Astrocyte of the cerebellum (primary cell): ENCODE data around the gene USP49.

Experiments used
- DNase-seq: peaks from one replicate; pipeline ENCODE4 v3.0.0-alpha.2; 2011; ENCODE audit warnings: low read depth
- H3K4me3 ChIP-seq: 2 replicates; pipeline ENCODE4 v1.5.1; 2011; ENCODE audit warnings: mild to moderate bottlenecking, low read depth, low read length, moderate library complexity
- CTCF ChIP-seq: IDR thresholded peaks from 2 replicates; pipeline ENCODE4 v1.5.1; 2012; ENCODE audit warnings: low read length, low read depth, moderate library complexity, mild to moderate bottlenecking; ENCODE audit errors: missing control alignments
- in situ Hi-C: cut with HindIII; loops from 2 replicates; pipeline ENCODE4 v1.10.0; 2017; ENCODE audit warnings: low sequenced_read_pairs

The USP49 gene

GRCh38 chr6:41836022-41836659 is 59.0 kb downstream of the USP49 start:
- in situ Hi-C loops = no loop called here
- no peak overlapping the region for H3K4me3 ChIP-seq
- TF ChIP-seq CTCF = no peak
- no peak for DNase-seq

GRCh38 chr6:41832263-41832662 is 62.9 kb downstream of the USP49 start:
- no peak overlapping the region for H3K4me3 ChIP-seq
- DNase-seq = no peak
- TF ChIP-seq CTCF = no peak
- in situ Hi-C loops = no loop called here

GRCh38 chr6:41826343-41827022 is 68.7 kb downstream of the USP49 start:
- in situ Hi-C loops = no loop called here
- no peak overlapping the region for H3K4me3 ChIP-seq
- DNase-seq = no peak
- no peak for TF ChIP-seq CTCF

GRCh38 chr6:41824571-41825569 is 70.3 kb downstream of the USP49 start:
- TF ChIP-seq CTCF = no peak
- DNase-seq = no peak
- no peak overlapping the region for H3K4me3 ChIP-seq
- in situ Hi-C loops = no loop called here

GRCh38 chr6:41823178-41823577 is 72.0 kb downstream of the USP49 start:
- in situ Hi-C loops = no loop called here
- no peak overlapping the region for H3K4me3 ChIP-seq

More at GRCh38 chr6:41823178-41823577, 72.0 kb downstream of the USP49 start:
- no peak for TF ChIP-seq CTCF
- no peak for DNase-seq
